ENCODE data around the gene LGMN.

Gene LGMN

DNA sequence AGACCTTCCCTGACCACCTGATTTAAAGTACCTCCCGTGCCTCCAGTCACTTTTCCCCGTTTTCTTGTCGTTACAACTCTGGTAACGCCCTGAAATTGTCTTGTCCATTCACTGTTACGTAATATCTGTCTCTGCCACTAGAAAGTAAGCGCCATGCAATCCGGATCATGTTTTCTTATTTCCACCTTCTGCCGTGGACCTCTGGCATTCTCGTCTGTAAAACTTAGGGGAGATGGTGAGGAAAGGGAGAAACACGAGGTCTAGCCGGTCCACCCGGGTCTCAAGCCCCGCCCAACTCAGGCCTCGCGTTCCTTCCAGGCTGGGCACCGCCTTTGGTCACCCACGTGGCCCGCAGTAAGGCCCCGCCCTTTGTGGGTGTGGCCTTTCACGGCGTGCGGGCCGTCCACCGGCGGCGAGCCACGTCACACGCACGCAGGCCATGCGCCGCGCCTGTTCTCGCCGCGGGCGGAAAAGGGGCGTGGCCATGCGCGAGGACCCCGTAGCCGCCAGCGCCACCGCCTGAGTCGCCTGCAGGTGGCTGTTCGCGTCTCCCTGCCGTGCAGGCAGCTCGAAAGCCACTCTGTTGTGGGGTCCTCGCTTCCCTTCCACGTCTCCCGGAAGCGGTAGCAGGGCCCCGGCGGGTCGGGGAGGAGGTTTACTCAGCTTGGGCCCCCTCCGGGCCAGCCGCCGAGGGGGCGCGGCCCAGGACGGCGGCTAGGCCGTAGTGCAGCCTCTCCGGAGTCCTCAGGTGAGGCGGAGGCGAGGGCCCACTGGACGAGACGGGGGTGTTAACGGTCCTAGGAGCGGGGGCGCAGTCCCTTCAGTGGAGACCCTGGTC is 45.5 kb upstream of the LGMN start, which contains the start of gene GOLGA5 (continued):
- TF ChIP-seq REPIN1 (tag by site-specific recombination; IDR thresholded peaks at IDR 0.05; ENCODE audit: low read depth) (peak; percentile 47; the same call in 1 of the 2 replicates), BCL11B (tag by site-specific recombination; IDR thresholded peaks at IDR 0.05; ENCODE audit: low read depth) (no peak), ZNF426 (tag by site-specific recombination; IDR thresholded peaks at IDR 0.05) (no peak), ZNF211 (tag by site-specific recombination; IDR thresholded peaks at IDR 0.05; ENCODE audit: low read depth) (no peak), ZXDB (tag by site-specific recombination; IDR thresholded peaks at IDR 0.05) (peak; percentile 63), ZNF37A (tag by site-specific recombination; IDR thresholded peaks at IDR 0.05) (no peak), ZNF600 (tag by site-specific recombination; IDR thresholded peaks at IDR 0.05) (peak; percentile 56; the same call in 1 of the 2 replicates), YY1 (tag by site-specific recombination; IDR thresholded peaks at IDR 0.05) (no peak; the same call in 1 of the 2 replicates), ZNF274 (IDR thresholded peaks at IDR 0.05; ENCODE audit: low read length) (no peak), ZNF274 (tag by site-specific recombination; IDR thresholded peaks at IDR 0.05; ENCODE audit: borderline replicate concordance) (no peak), ZNF785 (tag by site-specific recombination; IDR thresholded peaks at IDR 0.05) (no peak), ZNF660 (tag by site-specific recombination; IDR thresholded peaks at IDR 0.05) (peak; percentile 29), ZNF518A (tag by site-specific recombination; conservative IDR thresholded peaks at IDR 0.05; ENCODE audit: low read depth) (peak; percentile 69), ZBTB17 (tag by site-specific recombination; IDR thresholded peaks at IDR 0.05) (peak; percentile 54; the same call in 1 of the 2 replicates), GLIS1 (tag by site-specific recombination; IDR thresholded peaks at IDR 0.05) (peak; percentile 68), SALL2 (tag by site-specific recombination; IDR thresholded peaks at IDR 0.05; ENCODE audit: borderline replicate concordance) (no peak), MZF1 (tag by site-specific recombination; IDR thresholded peaks at IDR 0.05; ENCODE audit: borderline replicate concordance) (no peak), ZNF366 (tag by site-specific recombination; conservative IDR thresholded peaks at IDR 0.05) (no peak), SCRT2 (tag by site-specific recombination; IDR thresholded peaks at IDR 0.05) (no peak), PRDM10 (tag by site-specific recombination; IDR thresholded peaks at IDR 0.05) (no peak; the same call in 1 of the 2 replicates), OVOL3 (tag by site-specific recombination; IDR thresholded peaks at IDR 0.05) (0 out of 2 replicates have a peak, but pooled peaks have one; percentile 59), ZBTB44 (tag by site-specific recombination; IDR thresholded peaks at IDR 0.05) (no peak), ZNF624 (tag by site-specific recombination; IDR thresholded peaks at IDR 0.05) (no peak), ZNF629 (tag by site-specific recombination; IDR thresholded peaks at IDR 0.05) (peak; percentile 88)

All from HEK293 (cell line).